ENCODE data around the gene OSBPL5. TPM values are rescaled to one million over a fixed set of nuclear protein-coding genes. Genes with fewer than 3 reads are reported as not detected.

Gene OSBPL5
- total RNA-seq, 1 experiment from 2014 or later = 51.4 TPM

- Histone ChIP-seq H3K4me1 (ENCODE audit: insufficient read depth, low read length) (peaks cover under 1% of the 10 kb centered on the region; the same call in 1 of the 2 replicates), H3K36me3 (ENCODE audit: low read depth, low read length) (peaks cover 18% of the 10 kb centered on the region; the same call in 1 of the 2 replicates), H3K9ac (ENCODE audit: low read length) (no peak overlapping the region), H3K4me3 (ENCODE audit: low read length) (no peak overlapping the region), H4K20me1 (ENCODE audit: low read length) (no peaks in the 10 kb centered on the region), H3K27ac (ENCODE audit: low read length) (no peak overlapping the region), H3F3A (ENCODE audit: low read length, unreplicated experiment) (no peaks in the 10 kb centered on the region), H3K27me3 (ENCODE audit: low read length) (no peaks in the 10 kb centered on the region), H3K9me2 (replicated peaks; ENCODE audit: low read length) (no peaks in the 10 kb centered on the region), H2AFZ (ENCODE audit: low read length) (no peak overlapping the region), H3K4me2 (ENCODE audit: low read length) (no peak overlapping the region), H3K79me2 (ENCODE audit: low read length) (peaks cover 50% of the 10 kb centered on the region), H3K9me3 (ENCODE audit: low read length) (no peaks in the 10 kb centered on the region)
- ChIA-PET POLR2A (ENCODE audit: unreplicated experiment) (no interaction called here), CTCF (no interaction called here)
- TF ChIP-seq EZH2 (IDR thresholded peaks at IDR 0.05; ENCODE audit: low read length, unreplicated experiment) (no peak), CTCF (conservative IDR thresholded peaks at IDR 0.05; ENCODE audit: low read depth, low read length) (no peak), EZH2phosphoT487 (IDR thresholded peaks at IDR 0.05; ENCODE audit: borderline replicate concordance, low read length) (no peak)
- intact Hi-C loops (cut with micrococcal nuclease) = no loop called here
- ATAC-seq (no peak), DNase-seq (no peak)
- no TSS peak for BruUV-seq (replicated peaks)
Measured at GRCh38 chr11:3043315-3043871, 121.7 kb downstream of the OSBPL5 start.

- peaks cover 18% of the 10 kb centered on the region; the same call in 1 of the 2 replicates for H3K36me3 ChIP-seq (ENCODE audit: low read depth, low read length)
- no peak overlapping the region for H3K4me3 ChIP-seq (ENCODE audit: low read length)
- no peak overlapping the region for H2AFZ ChIP-seq (ENCODE audit: low read length)
- no peak overlapping the region for H3K9ac ChIP-seq (ENCODE audit: low read length)
- CTCF ChIA-PET = no interaction called here
- H3K27me3 ChIP-seq (ENCODE audit: low read length) = no peaks in the 10 kb centered on the region
- no peaks in the 10 kb centered on the region for H3K9me2 ChIP-seq (replicated peaks; ENCODE audit: low read length)
- H3K9me3 ChIP-seq (ENCODE audit: low read length) = no peaks in the 10 kb centered on the region
- no peak for TF ChIP-seq CTCF (conservative IDR thresholded peaks at IDR 0.05; ENCODE audit: low read depth, low read length)
- TF ChIP-seq EZH2 (IDR thresholded peaks at IDR 0.05; ENCODE audit: low read length, unreplicated experiment) = no peak
- TF ChIP-seq EZH2phosphoT487 (IDR thresholded peaks at IDR 0.05; ENCODE audit: borderline replicate concordance, low read length) = no peak
- peaks cover 43% of the 10 kb centered on the region for H3K79me2 ChIP-seq (ENCODE audit: low read length)
- no peak for ATAC-seq
- H3K4me1 ChIP-seq (ENCODE audit: insufficient read depth, low read length) = peaks cover 8% of the 10 kb centered on the region
- H3K27ac ChIP-seq (ENCODE audit: low read length) = no peak overlapping the region
- DNase-seq = no peak
- no peak overlapping the region for H3K4me2 ChIP-seq (ENCODE audit: low read length)
- intact Hi-C loops (cut with micrococcal nuclease) = no loop called here
- POLR2A ChIA-PET (ENCODE audit: unreplicated experiment) = no interaction called here
- BruUV-seq (replicated peaks) = no TSS peak
- no peaks in the 10 kb centered on the region for H3F3A ChIP-seq (ENCODE audit: low read length, unreplicated experiment)
- H4K20me1 ChIP-seq (ENCODE audit: low read length) = no peaks in the 10 kb centered on the region
Measured at GRCh38 chr11:3042496-3043314, 122.4 kb downstream of the OSBPL5 start.
